Type B pancreatic cell (in vitro differentiated cells): ENCODE results near the gene NAMPT. TPM values are rescaled to one million over a fixed set of nuclear protein-coding genes. Genes with fewer than 3 reads are reported as not detected.

Experiments
- DNase-seq: peaks from one replicate; pipeline ENCODE4 v3.0.0; 2021; ENCODE audit warnings: mixed read lengths; ENCODE audit not compliant: unreplicated experiment; ENCODE audit errors: extremely low spot score
- H3K27ac Mint-ChIP-seq: 2 replicates; pipeline ENCODE4 v1.8.0; 2021; ENCODE audit warnings: mild to moderate bottlenecking, mixed read lengths
- H3K27me3 Mint-ChIP-seq: 2 replicates; pipeline ENCODE4 v1.8.0; 2021; ENCODE audit warnings: mixed read lengths
- H3K36me3 Mint-ChIP-seq: 2 replicates; pipeline ENCODE4 v1.8.0; 2021; ENCODE audit warnings: mixed read lengths
- H3K4me1 Mint-ChIP-seq: one replicate; pipeline ENCODE4 v1.8.0; 2021; ENCODE audit warnings: mixed read lengths; ENCODE audit not compliant: unreplicated experiment
- H3K4me3 Mint-ChIP-seq: 2 replicates; pipeline ENCODE4 v1.8.0; 2021; ENCODE audit warnings: mild to moderate bottlenecking, mixed read lengths
- H3K9me3 Mint-ChIP-seq: 2 replicates; pipeline ENCODE4 v1.8.0; 2021; ENCODE audit warnings: mixed read lengths
- total RNA-seq: library from RNA; stranded (reverse); gene quantifications from 2 replicates; pipeline ENCODE4 v1.2.1, GENCODE V29; 2021; ENCODE audit warnings: low replicate concordance
- TF ChIP-seq, protein P1 (sequence below): fragments of 200-600 bp; sonication (generic); conservative IDR thresholded peaks from 2 replicates; pipeline ENCODE4 v1.5.0; 2021; ENCODE audit warnings: antibody characterized with exemption, mild to moderate bottlenecking

Gene NAMPT
- total RNA-seq, 1 donor from 2014 or later: 60.0 TPM

DNA sequence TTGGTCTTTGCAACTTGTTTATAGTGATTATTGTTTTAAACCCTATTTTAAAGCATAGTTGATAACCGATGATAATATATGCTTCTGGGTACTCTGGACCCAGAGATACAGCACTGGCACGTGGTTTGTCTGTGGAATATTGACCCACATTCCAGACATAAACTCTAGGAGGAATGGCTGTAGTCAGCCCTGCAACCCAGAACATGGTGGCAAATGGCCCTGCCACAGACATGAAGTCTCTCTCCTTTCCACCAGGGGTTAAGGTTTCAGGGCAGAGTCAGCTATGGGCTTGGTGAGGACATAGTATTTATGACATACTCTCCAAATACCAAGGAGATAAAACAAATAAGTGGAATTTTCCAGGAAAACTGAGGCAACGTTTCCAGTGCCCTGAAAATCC, 83.6 kb downstream of the NAMPT start:
- Mint-ChIP-seq H3K9me3 (no peaks in the 10 kb centered on the region), H3K27me3 (no peaks in the 10 kb centered on the region), H3K4me1 (no peaks in the 10 kb centered on the region), H3K4me3 (no peak overlapping the region), H3K36me3 (no peaks in the 10 kb centered on the region), H3K27ac (no peak overlapping the region)
- TF ChIP-seq, protein P1, sequence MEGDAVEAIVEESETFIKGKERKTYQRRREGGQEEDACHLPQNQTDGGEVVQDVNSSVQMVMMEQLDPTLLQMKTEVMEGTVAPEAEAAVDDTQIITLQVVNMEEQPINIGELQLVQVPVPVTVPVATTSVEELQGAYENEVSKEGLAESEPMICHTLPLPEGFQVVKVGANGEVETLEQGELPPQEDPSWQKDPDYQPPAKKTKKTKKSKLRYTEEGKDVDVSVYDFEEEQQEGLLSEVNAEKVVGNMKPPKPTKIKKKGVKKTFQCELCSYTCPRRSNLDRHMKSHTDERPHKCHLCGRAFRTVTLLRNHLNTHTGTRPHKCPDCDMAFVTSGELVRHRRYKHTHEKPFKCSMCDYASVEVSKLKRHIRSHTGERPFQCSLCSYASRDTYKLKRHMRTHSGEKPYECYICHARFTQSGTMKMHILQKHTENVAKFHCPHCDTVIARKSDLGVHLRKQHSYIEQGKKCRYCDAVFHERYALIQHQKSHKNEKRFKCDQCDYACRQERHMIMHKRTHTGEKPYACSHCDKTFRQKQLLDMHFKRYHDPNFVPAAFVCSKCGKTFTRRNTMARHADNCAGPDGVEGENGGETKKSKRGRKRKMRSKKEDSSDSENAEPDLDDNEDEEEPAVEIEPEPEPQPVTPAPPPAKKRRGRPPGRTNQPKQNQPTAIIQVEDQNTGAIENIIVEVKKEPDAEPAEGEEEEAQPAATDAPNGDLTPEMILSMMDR: no peak
- DNase-seq: no peak

DNA sequence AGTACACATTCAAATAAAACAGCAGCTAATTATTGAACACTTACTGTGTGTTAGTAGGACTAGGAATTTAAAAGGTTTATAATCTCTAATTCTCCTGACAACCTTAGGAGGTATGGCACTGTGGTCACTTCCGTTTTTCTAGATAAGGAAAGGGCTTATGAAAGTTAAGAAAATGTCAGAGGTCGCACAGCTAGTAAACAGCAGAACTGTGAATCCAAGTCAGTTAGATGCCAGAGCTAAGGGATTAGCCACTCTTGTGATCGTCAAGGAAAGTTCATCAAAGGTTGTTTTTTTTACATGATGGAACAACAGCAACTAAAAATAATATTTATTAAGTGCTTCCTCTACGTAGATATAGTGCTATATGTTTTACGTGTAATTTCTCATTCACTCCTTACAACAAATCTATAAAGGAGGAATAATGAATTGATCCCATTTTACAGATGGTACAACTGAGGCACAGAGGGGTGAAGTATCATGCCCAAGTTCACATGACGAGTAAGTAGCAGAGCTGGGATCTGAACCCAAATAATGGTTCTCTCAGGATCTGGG, 84.9 kb downstream of the NAMPT start:
- H3K9me3 Mint-ChIP-seq: no peaks in the 10 kb centered on the region
- DNase-seq: no peak
- H3K4me1 Mint-ChIP-seq: no peaks in the 10 kb centered on the region
- peaks cover 4% of the 10 kb centered on the region for H3K27me3 Mint-ChIP-seq
- no peaks in the 10 kb centered on the region for H3K36me3 Mint-ChIP-seq
- H3K4me3 Mint-ChIP-seq: no peak overlapping the region
- no peak overlapping the region for H3K27ac Mint-ChIP-seq
- TF ChIP-seq, protein P1: no peak

DNA sequence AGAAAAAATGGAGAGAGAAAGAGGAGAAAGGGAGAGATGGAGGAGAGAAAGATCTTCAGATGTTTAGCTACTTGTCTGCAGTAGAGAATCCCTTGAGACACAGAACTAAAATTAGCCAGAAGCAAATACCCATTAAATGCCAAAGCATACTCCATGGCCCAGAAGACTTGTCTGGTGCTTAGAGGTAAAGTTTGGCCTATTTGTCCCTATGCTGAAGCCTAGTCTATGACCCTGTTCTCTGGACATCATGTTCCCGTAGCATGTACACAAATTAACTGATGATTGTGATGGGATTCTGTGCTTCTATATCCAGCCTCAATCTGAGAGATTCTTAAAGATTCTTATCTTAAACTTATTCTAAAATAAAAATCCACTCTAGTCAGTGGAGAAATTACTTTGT, 85.8 kb downstream of the NAMPT start:
- no peak overlapping the region for H3K4me3 Mint-ChIP-seq
- H3K9me3 Mint-ChIP-seq: no peaks in the 10 kb centered on the region
- DNase-seq: no peak
- TF ChIP-seq, protein P1: no peak
- H3K27ac Mint-ChIP-seq: no peak overlapping the region
- H3K36me3 Mint-ChIP-seq: no peaks in the 10 kb centered on the region
- peaks cover 7% of the 10 kb centered on the region for H3K27me3 Mint-ChIP-seq
- H3K4me1 Mint-ChIP-seq: no peaks in the 10 kb centered on the region

Other genes starting within 250 kb of the NAMPT start
- 59.0 and 83.6 TPM in 2 replicates for gene SYPL1, start 172.7 kb downstream of the NAMPT start, total RNA-seq